Measurements from ENCODE around the gene LYSMD4. TPM values are rescaled to one million over a fixed set of nuclear protein-coding genes. Genes with fewer than 3 reads are reported as not detected.

LYSMD4 gene
- total RNA-seq, 4 donors from 2014 or later = 18.3 to 34.8 (median 32.2) TPM

DNA sequence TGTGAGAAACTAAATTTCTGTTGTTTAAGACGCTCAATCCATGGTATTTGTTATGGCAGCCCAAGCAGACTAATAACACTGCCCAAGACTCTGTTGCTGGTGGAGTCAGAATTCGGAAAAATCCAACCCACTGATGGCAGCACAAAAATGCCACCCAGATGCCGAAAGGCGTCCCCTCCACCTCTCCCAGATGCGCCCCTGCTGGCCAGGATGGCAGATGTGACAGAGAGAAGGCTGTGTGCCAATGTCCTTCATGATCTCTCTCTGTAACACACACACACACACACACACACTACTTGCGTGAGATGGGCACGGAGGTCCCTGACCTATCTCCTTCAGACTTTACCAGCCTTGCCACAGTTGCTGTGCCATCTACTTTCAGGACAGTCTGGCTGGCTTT is 10.9 kb upstream of the LYSMD4 start:
- intact Hi-C loops (cut with DNase I; ENCODE audit: low total_unique reads) = loop anchor here (10.0 kb wide), 1 partner anchor 469 kb away; no protein-coding TSS in a partner anchor
- WGBS, 2 donors = 93 to 95% methylated on average over 5 to 7 of the region's 7 CpGs
- no peak for DNase-seq (ENCODE audit: low spot score in 2 of 2)
- no peak for TF ChIP-seq POLR2A (IDR thresholded peaks at IDR 0.05)
- TF ChIP-seq, protein P1, sequence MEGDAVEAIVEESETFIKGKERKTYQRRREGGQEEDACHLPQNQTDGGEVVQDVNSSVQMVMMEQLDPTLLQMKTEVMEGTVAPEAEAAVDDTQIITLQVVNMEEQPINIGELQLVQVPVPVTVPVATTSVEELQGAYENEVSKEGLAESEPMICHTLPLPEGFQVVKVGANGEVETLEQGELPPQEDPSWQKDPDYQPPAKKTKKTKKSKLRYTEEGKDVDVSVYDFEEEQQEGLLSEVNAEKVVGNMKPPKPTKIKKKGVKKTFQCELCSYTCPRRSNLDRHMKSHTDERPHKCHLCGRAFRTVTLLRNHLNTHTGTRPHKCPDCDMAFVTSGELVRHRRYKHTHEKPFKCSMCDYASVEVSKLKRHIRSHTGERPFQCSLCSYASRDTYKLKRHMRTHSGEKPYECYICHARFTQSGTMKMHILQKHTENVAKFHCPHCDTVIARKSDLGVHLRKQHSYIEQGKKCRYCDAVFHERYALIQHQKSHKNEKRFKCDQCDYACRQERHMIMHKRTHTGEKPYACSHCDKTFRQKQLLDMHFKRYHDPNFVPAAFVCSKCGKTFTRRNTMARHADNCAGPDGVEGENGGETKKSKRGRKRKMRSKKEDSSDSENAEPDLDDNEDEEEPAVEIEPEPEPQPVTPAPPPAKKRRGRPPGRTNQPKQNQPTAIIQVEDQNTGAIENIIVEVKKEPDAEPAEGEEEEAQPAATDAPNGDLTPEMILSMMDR (IDR thresholded peaks at IDR 0.05) = no peak
- H3K4me3 ChIP-seq (ENCODE audit: low read depth, poor library complexity, severe bottlenecking) = no peak overlapping the region

DNA sequence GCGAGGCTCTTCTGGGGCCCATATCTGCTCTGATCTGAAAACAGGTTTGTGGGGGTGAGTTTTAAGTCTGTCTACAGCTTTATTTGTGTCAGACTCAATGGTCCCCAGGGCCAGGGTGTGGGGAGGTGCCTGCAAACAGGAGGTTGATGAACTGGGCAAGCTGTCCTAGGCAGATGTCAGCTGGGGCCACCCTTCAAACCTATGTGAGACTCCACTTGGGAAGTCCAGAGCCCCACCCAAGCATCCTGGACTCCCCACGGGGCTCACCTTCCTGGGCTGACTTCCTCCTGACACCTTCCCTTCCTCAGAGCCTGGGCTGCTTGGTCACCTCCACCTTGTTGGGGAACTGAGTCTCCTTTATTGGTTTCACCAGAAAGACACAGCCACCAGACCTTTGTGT is 8.6 kb upstream of the LYSMD4 start:
- intact Hi-C loops (cut with DNase I; ENCODE audit: low total_unique reads) = loop anchor here (10.0 kb wide), 1 partner anchor 467 kb away; no protein-coding TSS in a partner anchor
- no peak overlapping the region for H3K4me3 ChIP-seq (ENCODE audit: low read depth, poor library complexity, severe bottlenecking)
- no peak for DNase-seq (ENCODE audit: low spot score in 2 of 2)
- WGBS, 2 donors = 66 to 86% methylated on average over 2 of the region's 2 CpGs
- no peak for TF ChIP-seq POLR2A (IDR thresholded peaks at IDR 0.05)
- TF ChIP-seq, protein P1 (IDR thresholded peaks at IDR 0.05) = no peak

DNA sequence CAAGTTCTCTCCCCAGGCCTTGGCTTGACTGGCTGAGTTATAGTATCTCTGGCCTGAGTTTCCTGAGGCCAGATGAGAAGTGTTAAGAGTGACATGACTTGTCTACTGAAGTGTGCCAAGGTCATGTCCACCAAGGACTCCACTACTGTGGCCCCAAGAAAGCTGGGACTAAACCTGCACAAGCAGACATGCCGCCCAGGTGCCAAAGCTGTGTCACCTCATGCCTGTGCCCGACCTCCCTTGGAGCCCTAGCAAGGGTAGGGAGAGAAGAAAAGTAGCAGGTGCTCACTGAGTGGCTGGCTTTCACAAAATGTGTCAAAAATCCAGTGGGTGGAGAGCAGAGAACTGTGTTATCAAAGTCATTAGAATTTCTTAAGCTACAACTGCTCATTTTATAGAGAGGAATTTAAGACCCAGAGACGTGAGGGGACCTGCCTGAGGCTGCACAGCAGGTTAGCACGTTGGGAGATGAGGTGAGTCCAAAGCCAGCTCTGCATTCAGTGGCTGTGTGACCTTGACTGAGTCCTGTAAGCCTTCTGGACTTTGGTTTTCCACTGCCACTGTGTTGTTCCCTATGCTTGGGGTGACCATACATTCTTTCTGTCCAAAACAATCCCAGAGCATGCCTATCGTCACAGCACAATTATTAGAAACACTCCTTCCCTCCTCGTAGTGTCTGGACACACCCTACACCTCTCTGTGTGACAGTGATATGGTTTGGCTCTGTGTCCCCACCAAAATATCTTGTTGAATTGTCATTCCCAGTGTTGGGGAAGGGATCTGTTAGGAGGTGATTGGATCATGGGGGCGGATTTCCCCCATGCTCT is 5.0 kb upstream of the LYSMD4 start:
- no peak for DNase-seq (ENCODE audit: low spot score in 2 of 2)
- WGBS, 2 donors = 76 to 83% methylated on average over 7 of the region's 7 CpGs
- TF ChIP-seq, protein P1 (IDR thresholded peaks at IDR 0.05) = no peak
- no peak for TF ChIP-seq POLR2A (IDR thresholded peaks at IDR 0.05)
- no peak overlapping the region for H3K4me3 ChIP-seq (ENCODE audit: low read depth, poor library complexity, severe bottlenecking)
- intact Hi-C loops (cut with DNase I; ENCODE audit: low total_unique reads) = no loop called here

DNA sequence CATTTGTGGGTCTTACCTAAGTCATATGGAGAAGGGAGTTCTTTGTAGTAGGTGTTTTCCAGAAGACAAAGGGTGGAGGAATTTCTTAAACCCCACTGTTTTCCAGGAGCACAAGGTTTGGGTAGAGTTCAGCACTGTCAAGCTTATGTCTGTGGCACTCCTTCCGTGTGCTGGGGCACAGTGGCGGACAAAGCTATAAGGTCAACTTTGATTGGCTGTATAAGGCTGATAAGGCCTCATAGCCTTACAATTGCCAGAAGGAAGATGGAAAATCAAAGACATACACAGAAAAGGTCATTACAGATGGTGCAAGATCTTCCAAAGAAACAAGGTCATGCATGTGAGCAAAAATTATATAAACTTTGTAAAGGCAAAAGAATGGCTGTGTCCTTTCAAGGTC is 3.5 kb upstream of the LYSMD4 start:
- no peak overlapping the region for H3K4me3 ChIP-seq (ENCODE audit: low read depth, poor library complexity, severe bottlenecking)
- WGBS, 2 donors = 83 to 88% methylated on average over 2 of the region's 2 CpGs
- no peak for DNase-seq (ENCODE audit: low spot score in 2 of 2)
- no peak for TF ChIP-seq POLR2A (IDR thresholded peaks at IDR 0.05)
- TF ChIP-seq, protein P1 (IDR thresholded peaks at IDR 0.05) = no peak
- intact Hi-C loops (cut with DNase I; ENCODE audit: low total_unique reads) = no loop called here

DNA sequence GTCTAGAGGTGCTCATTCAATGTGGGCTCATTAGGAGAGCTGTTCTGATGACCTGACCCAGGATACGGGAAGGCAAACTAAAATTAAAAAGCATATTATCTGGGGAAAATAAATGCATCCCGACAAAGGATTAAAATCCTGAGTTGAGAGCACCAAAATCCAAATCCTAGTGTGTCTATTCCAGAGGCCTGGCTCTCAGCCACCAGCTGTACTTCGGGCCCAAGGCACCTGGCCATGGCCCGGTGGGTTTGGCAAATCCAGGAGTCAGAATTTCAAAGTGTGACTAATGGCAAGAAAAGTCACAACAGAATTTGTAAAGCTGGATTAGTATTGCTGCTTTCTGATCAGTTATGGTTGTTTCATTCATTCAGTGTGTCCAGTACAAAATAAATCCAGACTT is 2.6 kb upstream of the LYSMD4 start:
- H3K4me3 ChIP-seq (ENCODE audit: low read depth, poor library complexity, severe bottlenecking) = no peak overlapping the region
- no peak for TF ChIP-seq POLR2A (IDR thresholded peaks at IDR 0.05)
- TF ChIP-seq, protein P1 (IDR thresholded peaks at IDR 0.05) = no peak
- DNase-seq (ENCODE audit: low spot score in 2 of 2) = no peak
- intact Hi-C loops (cut with DNase I; ENCODE audit: low total_unique reads) = no loop called here
- WGBS, 2 donors = 69 to 72% methylated on average over 4 of the region's 4 CpGs
